Measurements from ENCODE around the gene MRFAP1L1. TPM values are rescaled to one million over a fixed set of nuclear protein-coding genes. Genes with fewer than 3 reads are reported as not detected.

The MRFAP1L1 gene
- total and polyA plus RNA-seq, 9 of the 15 experiments (the other 6 are each of a cell fraction or from before 2014, with no cell fraction given), result 37.6 to 111 (median 83.8) TPM

GRCh38 chr4:6730603-6731317 lies 21.1 kb upstream of the MRFAP1L1 start (continued):
- TF ChIP-seq ARID3B (CRISPR knock-in tag; IDR thresholded peaks at IDR 0.05; ENCODE audit: borderline replicate concordance) (no peak), OTX1 (CRISPR knock-in tag; IDR thresholded peaks at IDR 0.05) (no peak), NRF1 (conservative IDR thresholded peaks at IDR 0.05 in 1 of 2, IDR thresholded peaks at IDR 0.05 in 1 of 2) (peak; percentile 82 to 85), NELFE (IDR thresholded peaks at IDR 0.05; ENCODE audit: insufficient read depth, insufficient read length) (no peak), POLR2G (IDR thresholded peaks at IDR 0.05; ENCODE audit: low read depth, low read length) (peak; percentile 61), ZNF644 (tag; IDR thresholded peaks at IDR 0.05; ENCODE audit: low read depth) (peak; percentile 73; the same call in 1 of the 2 replicates), ELK3 (CRISPR knock-in tag; IDR thresholded peaks at IDR 0.05) (no peak), HDAC6 (IDR thresholded peaks at IDR 0.05; ENCODE audit: low read depth, low read length) (no peak), TAF1 (IDR thresholded peaks at IDR 0.05; ENCODE audit: control insufficient read depth, extremely low read depth, insufficient read depth, low read length, severe bottlenecking) (peak; percentile 23), SRSF1 (IDR thresholded peaks at IDR 0.05; ENCODE audit: low read depth, low read length) (no peak), SMARCB1 (IDR thresholded peaks at IDR 0.05; ENCODE audit: insufficient read length, low read depth) (peak; percentile 11), BCL6 (CRISPR knock-in tag; IDR thresholded peaks at IDR 0.05) (no peak; the same call in 1 of the 2 replicates), SRF (CRISPR knock-in tag; IDR thresholded peaks at IDR 0.05) (0 out of 4 replicates have a peak, but pooled peaks of 1 of the 2 experiments have one; percentile 53), ZKSCAN3 (CRISPR knock-in tag; IDR thresholded peaks at IDR 0.05) (no peak), CBX2 (IDR thresholded peaks at IDR 0.05; ENCODE audit: insufficient read depth, low read length, poor library complexity, severe bottlenecking) (no peak), KLF13 (tag; IDR thresholded peaks at IDR 0.05; ENCODE audit: borderline replicate concordance, low read depth) (no peak), SMAD2 (IDR thresholded peaks at IDR 0.05; ENCODE audit: low read depth, low read length) (no peak), RBBP5 (IDR thresholded peaks at IDR 0.05; ENCODE audit: borderline replicate concordance, insufficient read depth, low read length, poor library complexity, severe bottlenecking) (peak; percentile 89), RFX5 (IDR thresholded peaks at IDR 0.05; ENCODE audit: low read depth, low read length) (no peak), TEAD1 (CRISPR knock-in tag; IDR thresholded peaks at IDR 0.05) (peak in 1 of 2 experiments; percentile 75; a peak in 2 of 4 replicates), HNRNPUL1 (IDR thresholded peaks at IDR 0.05; ENCODE audit: low read length) (no peak)
- TF ChIP-seq, protein P1, sequence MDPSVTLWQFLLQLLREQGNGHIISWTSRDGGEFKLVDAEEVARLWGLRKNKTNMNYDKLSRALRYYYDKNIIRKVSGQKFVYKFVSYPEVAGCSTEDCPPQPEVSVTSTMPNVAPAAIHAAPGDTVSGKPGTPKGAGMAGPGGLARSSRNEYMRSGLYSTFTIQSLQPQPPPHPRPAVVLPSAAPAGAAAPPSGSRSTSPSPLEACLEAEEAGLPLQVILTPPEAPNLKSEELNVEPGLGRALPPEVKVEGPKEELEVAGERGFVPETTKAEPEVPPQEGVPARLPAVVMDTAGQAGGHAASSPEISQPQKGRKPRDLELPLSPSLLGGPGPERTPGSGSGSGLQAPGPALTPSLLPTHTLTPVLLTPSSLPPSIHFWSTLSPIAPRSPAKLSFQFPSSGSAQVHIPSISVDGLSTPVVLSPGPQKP (CRISPR knock-in tag; IDR thresholded peaks at IDR 0.05), result no peak
- TF ChIP-seq, protein P2, sequence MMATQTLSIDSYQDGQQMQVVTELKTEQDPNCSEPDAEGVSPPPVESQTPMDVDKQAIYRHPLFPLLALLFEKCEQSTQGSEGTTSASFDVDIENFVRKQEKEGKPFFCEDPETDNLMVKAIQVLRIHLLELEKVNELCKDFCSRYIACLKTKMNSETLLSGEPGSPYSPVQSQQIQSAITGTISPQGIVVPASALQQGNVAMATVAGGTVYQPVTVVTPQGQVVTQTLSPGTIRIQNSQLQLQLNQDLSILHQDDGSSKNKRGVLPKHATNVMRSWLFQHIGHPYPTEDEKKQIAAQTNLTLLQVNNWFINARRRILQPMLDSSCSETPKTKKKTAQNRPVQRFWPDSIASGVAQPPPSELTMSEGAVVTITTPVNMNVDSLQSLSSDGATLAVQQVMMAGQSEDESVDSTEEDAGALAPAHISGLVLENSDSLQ (IDR thresholded peaks at IDR 0.05), result peak; percentile 61; the same call in 1 of the 2 replicates
